H9 (cell line): Measurements from ENCODE around the gene ZFPL1. TPM values are rescaled to one million over a fixed set of nuclear protein-coding genes. Genes with fewer than 3 reads are reported as not detected.

ENCODE experiments used
- DNase-seq: peaks from one replicate; pipeline ENCODE4 v3.0.0-alpha.2; 2017
- H2AFZ ChIP-seq: one replicate; pipeline ENCODE4 v1.6.1; 2013; ENCODE audit warnings: mild to moderate bottlenecking, low read length, control low read depth, moderate library complexity
- H2AK5ac ChIP-seq: 2 replicates; pipeline ENCODE4 v1.6.1; 2013; ENCODE audit warnings: low read length, control low read depth, mixed read lengths; ENCODE audit not compliant: insufficient read length
- H2BK120ac ChIP-seq: one replicate; pipeline ENCODE4 v1.6.1; 2013; ENCODE audit warnings: low read depth, mild to moderate bottlenecking, low read length, control low read depth, inconsistent platforms; ENCODE audit not compliant: poor library complexity, severe bottlenecking
- H2BK12ac ChIP-seq: 2 replicates; pipeline ENCODE4 v1.6.1; 2013; ENCODE audit warnings: low read length, control low read depth, mixed read lengths, low read depth; ENCODE audit not compliant: insufficient read length
- H2BK15ac ChIP-seq: 2 replicates; pipeline ENCODE4 v1.6.1; 2013; ENCODE audit warnings: low read depth, low read length, control low read depth
- H2BK20ac ChIP-seq: one replicate; pipeline ENCODE4 v1.6.1; 2013; ENCODE audit warnings: low read depth, mild to moderate bottlenecking, low read length, control low read depth, inconsistent platforms; ENCODE audit not compliant: poor library complexity, severe bottlenecking
- H2BK5ac ChIP-seq: 2 replicates; pipeline ENCODE4 v1.6.1; 2013; ENCODE audit warnings: low read length, control low read depth, mixed read lengths; ENCODE audit not compliant: insufficient read length
- H3K14ac ChIP-seq: 2 replicates; pipeline ENCODE4 v1.6.1; 2013; ENCODE audit warnings: low read length, control low read depth; ENCODE audit not compliant: insufficient read depth
- H3K18ac ChIP-seq: 2 replicates; pipeline ENCODE4 v1.6.1; 2013; ENCODE audit warnings: low read depth, mild to moderate bottlenecking, mixed read lengths, low read length, control low read depth; ENCODE audit not compliant: insufficient read length
- H3K23ac ChIP-seq: 2 replicates; pipeline ENCODE4 v1.6.1; 2013; ENCODE audit warnings: low read length, control low read depth, mixed read lengths, low read depth; ENCODE audit not compliant: insufficient read length
- H3K23me2 ChIP-seq: 2 replicates; pipeline ENCODE4 v1.6.1; 2013; ENCODE audit warnings: low read depth, mild to moderate bottlenecking, mixed read lengths, low read length, control low read depth; ENCODE audit not compliant: insufficient read length, poor library complexity, severe bottlenecking
- H3K27ac ChIP-seq: 2 replicates; pipeline ENCODE4 v1.5.1; 2013; ENCODE audit warnings: low read length, control low read depth, mixed read lengths, low read depth; ENCODE audit not compliant: insufficient read length
- H3K27me3 ChIP-seq: 2 replicates; pipeline ENCODE4 v1.6.1; 2013; ENCODE audit warnings: low read length, control low read depth, inconsistent platforms; ENCODE audit not compliant: insufficient read depth
- H3K4ac ChIP-seq: 2 replicates; pipeline ENCODE4 v1.6.1; 2013; ENCODE audit warnings: low read depth, mild to moderate bottlenecking, control low read depth, inconsistent platforms, low read length, moderate library complexity
- H3K4me1 ChIP-seq: 2 replicates; pipeline ENCODE4 v1.6.1; 2013; ENCODE audit warnings: low read length, control low read depth, inconsistent platforms; ENCODE audit not compliant: insufficient read depth
- H3K4me2 ChIP-seq: 2 replicates; pipeline ENCODE4 v1.6.1; 2013; ENCODE audit warnings: low read length, control low read depth, mixed read lengths; ENCODE audit not compliant: insufficient read length, insufficient read depth
- H3K56ac ChIP-seq: 2 replicates; pipeline ENCODE4 v1.6.1; 2013; ENCODE audit warnings: low read depth, mild to moderate bottlenecking, mixed read lengths, low read length, control low read depth; ENCODE audit not compliant: insufficient read length
- H3K79me1 ChIP-seq: 2 replicates; pipeline ENCODE4 v1.6.1; 2013; ENCODE audit warnings: low read depth, mild to moderate bottlenecking, moderate library complexity, low read length, control low read depth, inconsistent platforms; ENCODE audit not compliant: insufficient read depth, poor library complexity, severe bottlenecking
- H3K79me2 ChIP-seq: 2 replicates; pipeline ENCODE4 v1.6.1; 2013; ENCODE audit warnings: low read length, control low read depth, inconsistent platforms; ENCODE audit not compliant: insufficient read depth
- H3K9ac ChIP-seq: 2 replicates; pipeline ENCODE4 v1.6.1; 2013; ENCODE audit warnings: low read length, control low read depth, mixed read lengths; ENCODE audit not compliant: insufficient read length; ENCODE audit errors: extremely low read depth
- H3K9me3 ChIP-seq: one replicate; pipeline ENCODE4 v1.6.1; 2013; ENCODE audit warnings: low read depth, low read length, inconsistent platforms; ENCODE audit not compliant: control insufficient read depth
- H3T11ph ChIP-seq: one replicate; pipeline ENCODE4 v1.6.1; 2013; ENCODE audit warnings: mild to moderate bottlenecking, low read length, control low read depth, inconsistent platforms
- H4K20me1 ChIP-seq: one replicate; pipeline ENCODE4 v1.6.1; 2013; ENCODE audit not compliant: control insufficient read depth, insufficient read length, insufficient read depth
- H4K5ac ChIP-seq: 2 replicates; pipeline ENCODE4 v1.6.1; 2013; ENCODE audit warnings: low read depth, mild to moderate bottlenecking, mixed read lengths, low read length, control low read depth; ENCODE audit not compliant: insufficient read length
- H4K8ac ChIP-seq: replicated peaks from 2 replicates; pipeline ENCODE4 v1.6.1; 2013; ENCODE audit warnings: low read length, control low read depth, mixed read lengths, low read depth; ENCODE audit not compliant: insufficient read length
- H4K91ac ChIP-seq: 2 replicates; pipeline ENCODE4 v1.6.1; 2013; ENCODE audit warnings: low read depth, mild to moderate bottlenecking, moderate library complexity, mixed read lengths, low read length, control low read depth; ENCODE audit not compliant: insufficient read length
- H3K27ac Mint-ChIP-seq, 3 experiments: 2 replicates in 2 of 3; 3 replicates in 1 of 3; pipeline ENCODE4 v1.8.0; 2020 to 2021; ENCODE audit warnings: mixed read lengths in 3 of 3, mild to moderate bottlenecking in 1 of 3, moderate library complexity in 1 of 3
- H3K27me3 Mint-ChIP-seq: 2 replicates; pipeline ENCODE4 v1.8.0; 2021; ENCODE audit warnings: low read depth, mild to moderate bottlenecking, moderate library complexity, mixed read lengths
- H3K36me3 Mint-ChIP-seq, 3 experiments: 2 replicates in 2 of 3; 3 replicates in 1 of 3; pipeline ENCODE4 v1.8.0; 2020 to 2021; ENCODE audit warnings: low read depth in 3 of 3, mixed read lengths in 3 of 3; ENCODE audit not compliant: insufficient read depth in 1 of 3
- H3K4me1 Mint-ChIP-seq, 2 experiments: 2 replicates each; pipeline ENCODE4 v1.8.0; 2020; ENCODE audit warnings: mixed read lengths in 2 of 2
- H3K4me3 Mint-ChIP-seq, 2 experiments: 2 replicates in 1 of 2; 3 replicates in 1 of 2; pipeline ENCODE4 v1.8.0; 2020 to 2021; ENCODE audit warnings: mild to moderate bottlenecking in 2 of 2, mixed read lengths in 2 of 2, moderate library complexity in 1 of 2
- H3K9me3 Mint-ChIP-seq, 2 experiments: 2 replicates in 1 of 2; 3 replicates in 1 of 2; pipeline ENCODE4 v1.8.0; 2020; ENCODE audit warnings: mild to moderate bottlenecking in 2 of 2, mixed read lengths in 2 of 2, moderate library complexity in 1 of 2
- CTCF ChIP-seq: fragments of 200-600 bp; sonication (generic); conservative IDR thresholded peaks from 3 replicates; pipeline ENCODE4 v1.8.0; 2021; ENCODE audit warnings: antibody characterized with exemption, mild to moderate bottlenecking
- WGBS: extraction: QIAGEN DNeasy Blood & Tissue Kit; methylation state at CpG from one replicate; pipeline ENCODE4 v1.1.7; 2013; ENCODE audit warnings: missing lambda C conversion rate, low lambda C conversion rate, mixed read lengths; ENCODE audit not compliant: insufficient read length; ENCODE audit errors: extremely low coverage; 5-methylcytosine and 5-hydroxymethylcytosine counted together
- total RNA-seq: library from RNA; stranded (reverse); gene quantifications from 2 replicates; pipeline ENCODE4 v1.2.1, GENCODE V29; 2021

Gene ZFPL1
- total RNA-seq, 1 experiment from 2014 or later, result 24.2 TPM

- no peaks in the 10 kb centered on the region for H3K27me3 ChIP-seq
- Mint-ChIP-seq H3K4me3 (no peak overlapping the region), H3K4me1 (peaks cover 2 to 4% of the 10 kb centered on the region in 2 experiments), H3K9me3 (no peaks in the 10 kb centered on the region; a peak in 1 of 5 replicates), H3K27ac (peak overlapping the region in 1 of 3 experiments; percentile 61; a peak in 2 of 7 replicates), H3K36me3 (no peaks in the 10 kb centered on the region), H3K27me3 (peaks cover 15% of the 10 kb centered on the region)
- TF ChIP-seq CTCF, result no peak
- no peak overlapping the region for H2BK5ac ChIP-seq
- H3K56ac ChIP-seq, result no peak overlapping the region
- H3K9ac ChIP-seq, result no peak overlapping the region
- H3K18ac ChIP-seq, result no peak overlapping the region
- no peak overlapping the region for H4K91ac ChIP-seq
- no peaks in the 10 kb centered on the region for H3K23me2 ChIP-seq
- no CpG with 5 or more reads among the region's 7 CpGs for WGBS
- no peaks in the 10 kb centered on the region for H4K20me1 ChIP-seq
- no peak overlapping the region for H2BK120ac ChIP-seq
- H2BK12ac ChIP-seq, result no peak overlapping the region
- H3K79me1 ChIP-seq, result no peaks in the 10 kb centered on the region
- no peak overlapping the region for H2BK20ac ChIP-seq
- H3K4me1 ChIP-seq, result no peaks in the 10 kb centered on the region
- H3K4ac ChIP-seq, result no peak overlapping the region
- H4K8ac ChIP-seq, result no peak overlapping the region
- H4K5ac ChIP-seq, result no peak overlapping the region
- H3K14ac ChIP-seq, result no peak overlapping the region
- DNase-seq, result no peak
- no peak overlapping the region for H2AK5ac ChIP-seq
- H3K27ac ChIP-seq, result no peak overlapping the region
- no peak overlapping the region for H2BK15ac ChIP-seq
- no peaks in the 10 kb centered on the region for H3K79me2 ChIP-seq
- H3K4me2 ChIP-seq, result no peak overlapping the region
- no peaks in the 10 kb centered on the region for H3K9me3 ChIP-seq
- no peak overlapping the region for H3T11ph ChIP-seq
- no peak overlapping the region for H2AFZ ChIP-seq
- H3K23ac ChIP-seq, result no peak overlapping the region
These were observed 26.5 kb upstream of the ZFPL1 start for GRCh38 chr11:65057526-65057925.
